Chondrocyte (in vitro differentiated cells): Measurements from ENCODE around the gene LPCAT2. TPM values are rescaled to one million over a fixed set of nuclear protein-coding genes. Genes with fewer than 3 reads are reported as not detected.

Experiments used
- DNase-seq: peaks from one replicate; pipeline ENCODE4 v3.0.0; 2021; ENCODE audit warnings: mixed read lengths, low spot score
- H3K27ac Mint-ChIP-seq: one replicate; pipeline ENCODE4 v1.8.0; 2021; ENCODE audit warnings: mild to moderate bottlenecking, moderate library complexity, mixed read lengths; ENCODE audit not compliant: unreplicated experiment
- H3K27me3 Mint-ChIP-seq: 2 replicates; pipeline ENCODE4 v1.8.0; 2021; ENCODE audit warnings: low read depth, mixed read lengths
- H3K36me3 Mint-ChIP-seq: 2 replicates; pipeline ENCODE4 v1.8.0; 2021; ENCODE audit warnings: low read depth, mixed read lengths
- H3K4me1 Mint-ChIP-seq: 2 replicates; pipeline ENCODE4 v1.8.0; 2021; ENCODE audit warnings: low read depth, mild to moderate bottlenecking, mixed read lengths
- H3K4me3 Mint-ChIP-seq: one replicate; pipeline ENCODE4 v1.8.0; 2021; ENCODE audit warnings: mild to moderate bottlenecking, moderate library complexity, mixed read lengths; ENCODE audit not compliant: unreplicated experiment
- H3K9me3 Mint-ChIP-seq: 2 replicates; pipeline ENCODE4 v1.8.0; 2021; ENCODE audit warnings: low read depth, mixed read lengths
- total RNA-seq: library from RNA; stranded (reverse); gene quantifications from 3 replicates; pipeline ENCODE4 v1.2.1, GENCODE V29; 2021
- TF ChIP-seq, protein P1 (sequence below): fragments of 200-600 bp; sonication (generic); IDR thresholded peaks from 2 replicates; pipeline ENCODE4 v1.5.0; 2021; ENCODE audit warnings: antibody characterized with exemption, mild to moderate bottlenecking, moderate library complexity

Gene LPCAT2
- total RNA-seq, 1 donor from 2014 or later, result 17.4 TPM

GRCh38 chr16:55634193-55634592, 125.3 kb downstream of the LPCAT2 start:
- no peak overlapping the region for H3K4me3 Mint-ChIP-seq
- peaks cover 31% of the 10 kb centered on the region for H3K27me3 Mint-ChIP-seq
- DNase-seq, result no peak
- H3K9me3 Mint-ChIP-seq, result peaks cover 9% of the 10 kb centered on the region
- H3K27ac Mint-ChIP-seq, result no peak overlapping the region
- no peaks in the 10 kb centered on the region for H3K36me3 Mint-ChIP-seq
- TF ChIP-seq, protein P1, sequence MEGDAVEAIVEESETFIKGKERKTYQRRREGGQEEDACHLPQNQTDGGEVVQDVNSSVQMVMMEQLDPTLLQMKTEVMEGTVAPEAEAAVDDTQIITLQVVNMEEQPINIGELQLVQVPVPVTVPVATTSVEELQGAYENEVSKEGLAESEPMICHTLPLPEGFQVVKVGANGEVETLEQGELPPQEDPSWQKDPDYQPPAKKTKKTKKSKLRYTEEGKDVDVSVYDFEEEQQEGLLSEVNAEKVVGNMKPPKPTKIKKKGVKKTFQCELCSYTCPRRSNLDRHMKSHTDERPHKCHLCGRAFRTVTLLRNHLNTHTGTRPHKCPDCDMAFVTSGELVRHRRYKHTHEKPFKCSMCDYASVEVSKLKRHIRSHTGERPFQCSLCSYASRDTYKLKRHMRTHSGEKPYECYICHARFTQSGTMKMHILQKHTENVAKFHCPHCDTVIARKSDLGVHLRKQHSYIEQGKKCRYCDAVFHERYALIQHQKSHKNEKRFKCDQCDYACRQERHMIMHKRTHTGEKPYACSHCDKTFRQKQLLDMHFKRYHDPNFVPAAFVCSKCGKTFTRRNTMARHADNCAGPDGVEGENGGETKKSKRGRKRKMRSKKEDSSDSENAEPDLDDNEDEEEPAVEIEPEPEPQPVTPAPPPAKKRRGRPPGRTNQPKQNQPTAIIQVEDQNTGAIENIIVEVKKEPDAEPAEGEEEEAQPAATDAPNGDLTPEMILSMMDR, result no peak
- H3K4me1 Mint-ChIP-seq, result no peaks in the 10 kb centered on the region

Other genes with a start within 250 kb of the LPCAT2 start
- gene IRX6, start 184.9 kb upstream of the LPCAT2 start, total RNA-seq, result not detected in 3 replicates
- gene MMP2, start 29.9 kb upstream of the LPCAT2 start, total RNA-seq, result 216 to 276 TPM (median 227 TPM) in 3 replicates
- 0.35 to 0.56 TPM (median 0.36 TPM) in 3 replicates for gene CAPNS2, start 57.6 kb downstream of the LPCAT2 start, total RNA-seq
- gene SLC6A2, start 146.9 kb downstream of the LPCAT2 start, total RNA-seq, result not detected in 3 replicates